NCI-H187 (cell line): ENCODE results near the gene UGT3A2.

Source experiments
- DNase-seq, 2 experiments: peaks; one replicate each; lab custom pipeline; 2025; lab: John Stamatoyannopoulos, UW

UGT3A2 gene

GRCh38 chr5:36066540-36067210, at the start of gene UGT3A2:
TSS of gene UGT3A2 (minus strand) at chr5:36066882. CDS start at chr5:36066789, 93 bp downstream.
- no peak for DNase-seq

GRCh38 chr5:36111238-36111637, 44.6 kb upstream of the UGT3A2 start:
- DNase-seq: no peak

- DNase-seq: no peak
Observed at GRCh38 chr5:36108758-36109460, 42.2 kb upstream of the UGT3A2 start.

- DNase-seq: no peak
Observed at GRCh38 chr5:36105819-36106218, 39.1 kb upstream of the UGT3A2 start.

- no peak for DNase-seq
Observed at GRCh38 chr5:36099748-36100147, 33.1 kb upstream of the UGT3A2 start.

- no peak for DNase-seq
Observed at GRCh38 chr5:36096486-36096885, 29.8 kb upstream of the UGT3A2 start.

GRCh38 chr5:36089989-36090388, 23.3 kb upstream of the UGT3A2 start:
- DNase-seq: no peak

GRCh38 chr5:36079200-36079781, 12.6 kb upstream of the UGT3A2 start:
- DNase-seq: peak; percentile 14 to 28

- no peak for DNase-seq
Observed at GRCh38 chr5:36078430-36078829, 11.7 kb upstream of the UGT3A2 start.

- DNase-seq: no peak
Observed at GRCh38 chr5:36073595-36074216, 7.0 kb upstream of the UGT3A2 start.

GRCh38 chr5:36070687-36071571, 4.2 kb upstream of the UGT3A2 start:
- no peak for DNase-seq

GRCh38 chr5:36068751-36069281, 2.1 kb upstream of the UGT3A2 start:
- no peak for DNase-seq

- DNase-seq: no peak
Observed at GRCh38 chr5:36066001-36066539, 612 bp downstream of the UGT3A2 start.

- no peak for DNase-seq
Observed at GRCh38 chr5:36060420-36060887, 6.2 kb downstream of the UGT3A2 start.

GRCh38 chr5:36059571-36060419, 6.9 kb downstream of the UGT3A2 start:
- no peak for DNase-seq

GRCh38 chr5:36058776-36059175, 7.9 kb downstream of the UGT3A2 start:
- DNase-seq: no peak

- no peak for DNase-seq
Observed at GRCh38 chr5:36057386-36057785, 9.3 kb downstream of the UGT3A2 start.

- no peak for DNase-seq
Observed at GRCh38 chr5:36056422-36056821, 10.3 kb downstream of the UGT3A2 start.

GRCh38 chr5:36055984-36056383, 10.7 kb downstream of the UGT3A2 start:
- no peak for DNase-seq

GRCh38 chr5:36054647-36055046, 12.0 kb downstream of the UGT3A2 start:
- DNase-seq: no peak
